HL-60/S4 treated with phorbol 12-myristate 13-acetate at 8.2 ng/mL for 4 days and 3 days (cell line): ENCODE data around the gene PDE4C.

Source experiments
- in situ Hi-C: fragments of 300-500 bp; cut with MboI; formaldehyde crosslinking; loops from 2 replicates; pipeline ENCODE4 v1.15.0; 2022; ENCODE audit warnings: low sequenced_read_pairs

Gene PDE4C

GRCh38 chr19:18254546-18255503 lies 28.6 kb upstream of the PDE4C start:
- in situ Hi-C loops, result no loop called here

DNA sequence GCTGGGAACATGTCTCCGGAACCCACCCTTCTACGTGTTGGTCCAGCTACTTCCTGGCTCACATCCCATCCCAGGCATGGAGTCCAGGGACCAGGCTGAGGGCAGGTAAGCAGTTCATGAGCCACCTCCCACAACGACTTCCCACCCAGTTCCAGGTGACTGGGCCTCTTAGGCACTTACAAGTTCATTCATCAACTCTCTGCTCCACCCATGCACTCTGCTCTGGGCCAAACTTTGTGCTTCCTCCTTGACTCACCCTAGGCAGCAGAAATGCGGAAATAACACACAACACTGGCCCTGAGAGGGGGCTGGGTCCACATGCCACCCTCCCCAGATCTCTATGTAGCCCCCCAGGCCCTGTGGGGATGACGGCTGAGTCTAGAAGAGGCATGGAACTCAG lies 27.5 kb upstream of the PDE4C start:
- in situ Hi-C loops, result no loop called here

GRCh38 chr19:18253130-18253529 lies 26.9 kb upstream of the PDE4C start:
- in situ Hi-C loops, result no loop called here

DNA sequence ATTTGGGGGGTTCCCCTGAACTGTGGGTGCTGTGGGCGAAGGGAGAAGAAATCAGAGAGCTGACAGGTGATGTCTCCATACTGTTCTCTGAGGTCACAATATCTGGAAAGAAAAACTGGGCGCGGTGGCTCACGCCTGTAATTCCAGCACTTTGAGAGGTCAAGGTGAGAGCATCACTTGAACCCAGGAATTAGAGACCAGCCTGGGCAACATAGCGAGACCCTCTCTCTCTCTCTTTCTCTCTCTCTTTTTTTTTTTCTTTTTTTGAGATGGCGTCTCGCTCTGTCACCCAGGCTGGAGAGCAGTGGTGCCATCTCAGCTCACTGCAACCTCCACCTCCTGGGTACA lies 26.1 kb upstream of the PDE4C start:
- in situ Hi-C loops, result no loop called here

DNA sequence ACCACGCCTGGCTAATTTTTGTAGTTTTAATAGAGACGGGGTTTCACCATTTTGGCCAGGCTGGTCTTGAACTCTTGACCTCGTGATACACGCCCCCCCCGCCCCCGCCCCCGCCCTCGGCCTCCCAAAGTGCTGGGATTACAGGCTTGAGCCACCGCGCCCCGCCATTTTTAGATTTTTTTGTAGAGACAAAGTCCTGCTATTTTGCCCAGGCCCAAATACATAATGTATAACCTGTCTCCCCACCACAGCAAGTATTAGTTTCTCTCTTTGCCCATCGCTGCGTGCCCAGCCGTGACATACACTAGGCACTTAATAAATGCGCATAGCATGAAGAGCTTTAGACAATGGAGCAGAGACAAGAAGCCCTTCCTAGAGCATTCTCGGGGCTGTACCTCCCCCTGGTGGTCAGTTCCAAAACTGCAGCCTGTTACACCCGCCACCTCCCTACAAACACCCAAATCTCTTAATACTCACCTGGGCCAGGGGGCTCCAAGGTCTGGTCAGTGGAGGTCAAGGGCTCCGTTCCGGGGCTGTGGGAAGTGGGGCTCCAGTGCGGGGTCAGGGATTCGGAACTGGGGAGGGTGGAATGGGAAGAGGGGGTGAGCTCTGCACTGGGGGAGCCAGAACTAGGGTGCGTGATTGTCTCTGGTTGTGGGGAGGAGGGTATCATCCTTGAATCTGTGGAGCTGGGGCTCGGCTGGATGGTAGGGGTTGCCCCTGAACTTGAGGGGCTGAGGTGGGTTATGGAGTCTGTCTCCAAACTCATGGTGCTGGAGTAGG lies 25.5 kb upstream of the PDE4C start:
- in situ Hi-C loops, result no loop called here

GRCh38 chr19:18249834-18250233 lies 23.6 kb upstream of the PDE4C start:
- in situ Hi-C loops, result no loop called here

DNA sequence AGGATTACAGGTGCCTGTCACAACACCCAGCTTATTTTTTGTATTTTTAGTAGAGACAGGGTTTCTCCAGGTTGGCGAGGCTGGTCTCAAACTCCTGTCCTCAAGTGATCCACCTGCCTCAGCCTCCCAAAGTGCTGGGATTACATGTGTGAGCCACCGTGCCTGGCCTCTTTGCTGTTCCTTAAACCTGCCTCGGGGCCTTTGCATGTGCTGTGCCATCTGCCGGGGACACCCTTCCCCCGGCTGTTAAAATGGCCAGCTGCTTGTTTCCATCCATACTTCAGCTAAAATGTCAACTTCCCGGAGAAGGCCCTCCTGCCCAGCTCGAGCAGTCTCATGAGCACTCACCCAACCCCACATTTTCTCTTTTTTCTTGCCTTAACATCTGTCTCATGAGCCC lies 19.1 kb upstream of the PDE4C start:
- in situ Hi-C loops, result no loop called here

GRCh38 chr19:18239303-18239702 lies 13.1 kb upstream of the PDE4C start:
- in situ Hi-C loops, result no loop called here

GRCh38 chr19:18234194-18234593 lies 8.0 kb upstream of the PDE4C start:
- in situ Hi-C loops, result no loop called here

GRCh38 chr19:18233224-18233825 lies 7.1 kb upstream of the PDE4C start:
- in situ Hi-C loops, result no loop called here

GRCh38 chr19:18232540-18233223 lies 6.4 kb upstream of the PDE4C start:
- in situ Hi-C loops, result no loop called here

- in situ Hi-C loops, result no loop called here
These were observed 5.5 kb upstream of the PDE4C start for GRCh38 chr19:18231775-18232174.

DNA sequence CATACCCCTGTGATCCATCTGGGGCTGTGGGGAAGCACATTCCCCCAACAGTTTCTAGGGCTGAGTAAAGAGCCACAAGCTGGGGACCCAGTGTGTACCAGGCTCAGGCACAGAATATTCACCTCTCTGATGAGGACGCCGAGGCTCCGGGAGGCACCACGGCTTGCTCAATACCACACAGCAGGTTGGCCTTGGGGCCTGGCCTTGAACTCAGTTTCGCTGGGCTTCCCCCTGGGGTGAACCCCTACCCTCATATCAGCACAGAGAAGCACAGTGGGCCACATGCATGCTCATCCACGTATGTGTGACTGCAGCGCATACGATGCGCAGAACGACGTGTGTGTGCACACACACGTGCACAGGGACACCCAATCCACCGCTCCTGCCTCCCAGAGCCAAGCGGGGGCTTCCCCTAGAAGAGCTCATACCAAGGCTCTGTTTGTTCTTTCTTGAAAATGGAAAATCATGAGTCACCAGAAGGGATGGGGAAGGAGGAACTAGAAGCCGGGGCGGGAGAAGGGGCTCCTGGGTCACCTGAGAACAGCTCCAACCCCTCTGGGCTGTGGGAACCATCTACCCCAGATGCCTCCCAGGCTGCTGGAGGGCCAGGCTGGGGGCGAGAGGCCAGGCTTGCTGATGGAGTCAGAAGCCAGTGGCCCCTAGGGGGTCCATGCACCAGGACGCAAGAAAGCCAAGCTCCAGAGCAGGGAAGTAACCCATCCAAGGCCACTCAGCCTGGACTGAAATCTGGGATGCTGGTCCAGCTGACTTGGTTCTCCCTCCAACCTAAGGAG lies 4.9 kb upstream of the PDE4C start:
- in situ Hi-C loops, result no loop called here

- in situ Hi-C loops, result no loop called here
These were observed 3.7 kb upstream of the PDE4C start for GRCh38 chr19:18229915-18230314.

DNA sequence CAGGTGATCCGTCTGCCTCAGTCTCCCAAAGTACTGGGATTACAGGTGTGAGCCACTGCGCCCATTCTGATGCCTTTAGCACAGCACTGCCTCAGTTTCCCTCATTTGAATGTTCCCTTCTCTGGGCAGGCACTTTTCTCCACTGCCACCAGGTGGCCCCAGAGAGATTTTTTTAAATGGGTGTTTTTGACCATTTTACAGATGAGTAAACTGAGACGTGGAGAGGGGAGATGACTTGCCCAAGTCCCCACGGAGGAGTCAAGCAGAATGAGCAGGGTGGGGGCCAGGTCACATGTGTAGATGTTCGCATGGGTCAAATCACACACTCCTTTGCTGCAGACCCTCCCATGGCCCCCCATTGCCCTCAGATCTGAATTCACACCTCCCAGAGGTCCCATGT lies 3.2 kb upstream of the PDE4C start:
- in situ Hi-C loops, result no loop called here

- in situ Hi-C loops, result no loop called here
These were observed 1.6 kb upstream of the PDE4C start for GRCh38 chr19:18227781-18228271.

- in situ Hi-C loops, result no loop called here
These were observed 930 bp upstream of the PDE4C start for GRCh38 chr19:18226956-18227780.

DNA sequence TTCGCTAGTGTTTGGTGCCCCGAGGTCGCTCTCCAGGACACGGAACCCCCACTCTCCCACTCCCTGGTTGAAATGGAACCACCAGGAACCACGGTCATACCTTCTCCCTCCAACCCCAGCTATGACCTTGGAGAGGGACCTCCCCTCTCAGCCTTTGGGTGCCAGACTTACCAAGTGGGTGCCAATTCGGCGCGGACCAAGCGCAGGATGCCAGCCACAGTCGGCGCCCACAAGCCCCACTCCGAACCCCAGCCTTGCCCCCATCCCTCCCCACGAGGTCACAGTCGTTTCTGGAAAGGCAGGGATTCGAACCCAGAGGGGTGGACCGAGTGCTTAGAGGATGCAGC lies 910 bp downstream of the PDE4C start:
- in situ Hi-C loops, result no loop called here
